ENCODE results near the gene RAI14.
"Not testable (repeated sequence)": the region's sequence is repeated elsewhere in the genome, so short reads cannot be mapped to it uniquely, and the experiment has no call there.

RAI14 gene

GRCh38 chr5:34755926-34756325 lies 99.8 kb downstream of the RAI14 start:
- CTCF ChIA-PET, result no interaction called here
- POLR2A ChIA-PET, result no interaction called here
- no peak for DNase-seq (ENCODE audit: extremely low spot score)
- TF ChIP-seq, protein P1, sequence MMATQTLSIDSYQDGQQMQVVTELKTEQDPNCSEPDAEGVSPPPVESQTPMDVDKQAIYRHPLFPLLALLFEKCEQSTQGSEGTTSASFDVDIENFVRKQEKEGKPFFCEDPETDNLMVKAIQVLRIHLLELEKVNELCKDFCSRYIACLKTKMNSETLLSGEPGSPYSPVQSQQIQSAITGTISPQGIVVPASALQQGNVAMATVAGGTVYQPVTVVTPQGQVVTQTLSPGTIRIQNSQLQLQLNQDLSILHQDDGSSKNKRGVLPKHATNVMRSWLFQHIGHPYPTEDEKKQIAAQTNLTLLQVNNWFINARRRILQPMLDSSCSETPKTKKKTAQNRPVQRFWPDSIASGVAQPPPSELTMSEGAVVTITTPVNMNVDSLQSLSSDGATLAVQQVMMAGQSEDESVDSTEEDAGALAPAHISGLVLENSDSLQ (IDR thresholded peaks at IDR 0.05), result no peak
- TF ChIP-seq BHLHE40 (IDR thresholded peaks at IDR 0.05; ENCODE audit: borderline replicate concordance) (no peak), L3MBTL2 (conservative IDR thresholded peaks at IDR 0.05) (no peak), SUZ12 (IDR thresholded peaks at IDR 0.05) (no peak), ELF4 (IDR thresholded peaks at IDR 0.05) (no peak), ARNT (IDR thresholded peaks at IDR 0.05) (no peak), NFRKB (IDR thresholded peaks at IDR 0.05) (no peak), LEF1 (IDR thresholded peaks at IDR 0.05; ENCODE audit: borderline replicate concordance) (no peak), FOXK2 (IDR thresholded peaks at IDR 0.05) (no peak), HDGF (IDR thresholded peaks at IDR 0.05; ENCODE audit: borderline replicate concordance) (no peak), SP1 (IDR thresholded peaks at IDR 0.05) (no peak), CTBP1 (IDR thresholded peaks at IDR 0.05; ENCODE audit: borderline replicate concordance) (no peak)

GRCh38 chr5:34756781-34757624 lies 100.9 kb downstream of the RAI14 start:
- POLR2A ChIA-PET, result no interaction called here
- TF ChIP-seq, protein P1 (IDR thresholded peaks at IDR 0.05), result peak; percentile 33; the same call in 1 of the 2 replicates
- TF ChIP-seq SP1 (IDR thresholded peaks at IDR 0.05), result no peak
- DNase-seq (ENCODE audit: extremely low spot score), result no peak
- CTCF ChIA-PET, result no interaction called here

DNA sequence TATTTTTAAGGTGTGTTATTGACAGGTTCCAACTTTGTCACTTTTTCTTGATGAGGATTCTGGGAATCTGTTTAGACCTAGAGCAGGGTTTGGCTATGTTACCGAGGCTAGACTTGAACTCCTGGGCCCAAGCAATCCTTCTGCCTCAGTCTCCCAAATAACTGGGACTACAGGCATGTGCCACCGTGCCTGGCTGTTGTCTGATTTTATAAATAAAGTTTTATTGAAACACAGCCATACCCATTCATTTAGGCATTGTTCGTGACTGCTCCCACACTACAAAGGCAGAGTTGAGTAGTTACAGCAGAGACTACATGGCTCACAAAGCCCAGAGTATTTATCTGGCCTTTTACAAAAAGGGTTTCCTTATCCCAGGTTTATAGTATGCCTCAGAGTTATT lies 102.4 kb downstream of the RAI14 start:
- no peak for DNase-seq (ENCODE audit: extremely low spot score)
- POLR2A ChIA-PET, result no interaction called here
- CTCF ChIA-PET, result no interaction called here
- TF ChIP-seq TARDBP (IDR thresholded peaks at IDR 0.05), result no peak
- no peak for TF ChIP-seq FOXK2 (IDR thresholded peaks at IDR 0.05)
- no peak for TF ChIP-seq SUZ12 (IDR thresholded peaks at IDR 0.05)
- TF ChIP-seq ARNT (IDR thresholded peaks at IDR 0.05), result no peak
- TF ChIP-seq ZNF384 (IDR thresholded peaks at IDR 0.05), result no peak
- TF ChIP-seq ELF4 (IDR thresholded peaks at IDR 0.05), result no peak
- TF ChIP-seq LEF1 (IDR thresholded peaks at IDR 0.05; ENCODE audit: borderline replicate concordance), result no peak
- TF ChIP-seq BHLHE40 (IDR thresholded peaks at IDR 0.05; ENCODE audit: borderline replicate concordance), result no peak

DNA sequence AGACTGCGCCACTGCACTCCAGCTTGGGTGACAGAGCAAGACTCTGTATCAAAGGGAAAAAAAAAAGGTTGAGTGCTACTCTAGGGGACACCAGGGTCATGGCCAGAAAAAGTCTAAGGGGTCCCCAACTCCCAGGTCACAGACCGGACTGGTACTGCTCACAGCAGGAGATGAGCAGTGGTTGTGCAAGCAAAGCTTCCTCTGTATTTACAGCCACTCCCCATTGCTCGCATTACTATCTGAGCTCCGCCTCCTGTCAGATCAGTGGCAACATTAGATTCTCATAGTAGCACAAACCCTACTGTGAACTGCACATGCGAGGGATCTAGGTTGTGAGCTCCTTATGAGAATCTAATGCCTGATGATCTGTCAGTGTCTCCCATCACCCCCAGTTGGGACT lies 103.1 kb downstream of the RAI14 start:
- POLR2A ChIA-PET; DNase-seq (ENCODE audit: extremely low spot score); CTCF ChIA-PET: not testable (repeated sequence)

GRCh38 chr5:34765662-34766061 lies 109.5 kb downstream of the RAI14 start:
- POLR2A ChIA-PET, result no interaction called here
- no peak for DNase-seq (ENCODE audit: extremely low spot score)
- CTCF ChIA-PET, result no interaction called here

GRCh38 chr5:34767180-34767579 lies 111.1 kb downstream of the RAI14 start:
- ChIA-PET CTCF (no interaction called here), POLR2A (no interaction called here)
- no peak for TF ChIP-seq NFRKB (IDR thresholded peaks at IDR 0.05)
- TF ChIP-seq FOXK2 (IDR thresholded peaks at IDR 0.05), result no peak
- DNase-seq (ENCODE audit: extremely low spot score), result no peak

More at GRCh38 chr5:34765662-34766061, 109.5 kb downstream of the RAI14 start:
- TF ChIP-seq SP1 (IDR thresholded peaks at IDR 0.05) (no peak), ZNF384 (IDR thresholded peaks at IDR 0.05) (no peak), BHLHE40 (IDR thresholded peaks at IDR 0.05; ENCODE audit: borderline replicate concordance) (no peak), FOXK2 (IDR thresholded peaks at IDR 0.05) (no peak), HDGF (IDR thresholded peaks at IDR 0.05; ENCODE audit: borderline replicate concordance) (no peak), SUZ12 (IDR thresholded peaks at IDR 0.05) (no peak), ELF4 (IDR thresholded peaks at IDR 0.05) (no peak), TARDBP (IDR thresholded peaks at IDR 0.05) (no peak), L3MBTL2 (conservative IDR thresholded peaks at IDR 0.05) (no peak), ARNT (IDR thresholded peaks at IDR 0.05) (no peak), FOXM1 (IDR thresholded peaks at IDR 0.05; ENCODE audit: borderline replicate concordance) (no peak), LEF1 (IDR thresholded peaks at IDR 0.05; ENCODE audit: borderline replicate concordance) (no peak), FOXA1 (IDR thresholded peaks at IDR 0.05) (no peak), CTBP1 (IDR thresholded peaks at IDR 0.05; ENCODE audit: borderline replicate concordance) (no peak), NFRKB (IDR thresholded peaks at IDR 0.05) (no peak)
- TF ChIP-seq, protein P1 (IDR thresholded peaks at IDR 0.05), result no peak

DNA sequence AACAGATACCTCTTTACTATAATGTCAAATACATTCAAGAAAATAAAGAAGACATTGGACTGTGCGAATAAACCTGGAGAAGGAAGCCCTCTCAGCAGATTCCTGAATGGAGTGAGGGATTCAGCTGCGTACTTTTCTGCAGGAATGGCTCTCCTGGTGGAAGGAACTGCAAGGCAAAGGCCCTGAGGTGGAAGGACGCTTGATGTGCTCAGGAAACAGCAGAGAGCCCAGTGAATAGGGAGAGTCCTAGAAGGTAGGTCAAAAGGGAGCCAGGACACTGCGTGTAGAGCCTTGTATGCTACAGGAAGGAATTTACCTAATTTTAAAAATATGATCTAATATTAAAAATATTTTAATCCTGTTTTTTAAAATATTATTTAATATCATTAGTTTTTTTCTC lies 114.4 kb downstream of the RAI14 start:
- TF ChIP-seq BHLHE40 (IDR thresholded peaks at IDR 0.05; ENCODE audit: borderline replicate concordance) (no peak), CTBP1 (IDR thresholded peaks at IDR 0.05; ENCODE audit: borderline replicate concordance) (no peak), ARNT (IDR thresholded peaks at IDR 0.05) (no peak), LEF1 (IDR thresholded peaks at IDR 0.05; ENCODE audit: borderline replicate concordance) (no peak), NFRKB (IDR thresholded peaks at IDR 0.05) (no peak), ELF4 (IDR thresholded peaks at IDR 0.05) (no peak)
- ChIA-PET CTCF (no interaction called here), POLR2A (no interaction called here)
- no peak for DNase-seq (ENCODE audit: extremely low spot score)

All from HEK293T (cell line).